ENCODE data around the gene PACSIN1. TPM values are rescaled to one million over a fixed set of nuclear protein-coding genes. Genes with fewer than 3 reads are reported as not detected.
A peak's percentile ranks its signal among the peaks of the same experiment; 100 is the strongest.

Gene PACSIN1
- total RNA-seq, 1 donor from 2014 or later: not detected

DNA sequence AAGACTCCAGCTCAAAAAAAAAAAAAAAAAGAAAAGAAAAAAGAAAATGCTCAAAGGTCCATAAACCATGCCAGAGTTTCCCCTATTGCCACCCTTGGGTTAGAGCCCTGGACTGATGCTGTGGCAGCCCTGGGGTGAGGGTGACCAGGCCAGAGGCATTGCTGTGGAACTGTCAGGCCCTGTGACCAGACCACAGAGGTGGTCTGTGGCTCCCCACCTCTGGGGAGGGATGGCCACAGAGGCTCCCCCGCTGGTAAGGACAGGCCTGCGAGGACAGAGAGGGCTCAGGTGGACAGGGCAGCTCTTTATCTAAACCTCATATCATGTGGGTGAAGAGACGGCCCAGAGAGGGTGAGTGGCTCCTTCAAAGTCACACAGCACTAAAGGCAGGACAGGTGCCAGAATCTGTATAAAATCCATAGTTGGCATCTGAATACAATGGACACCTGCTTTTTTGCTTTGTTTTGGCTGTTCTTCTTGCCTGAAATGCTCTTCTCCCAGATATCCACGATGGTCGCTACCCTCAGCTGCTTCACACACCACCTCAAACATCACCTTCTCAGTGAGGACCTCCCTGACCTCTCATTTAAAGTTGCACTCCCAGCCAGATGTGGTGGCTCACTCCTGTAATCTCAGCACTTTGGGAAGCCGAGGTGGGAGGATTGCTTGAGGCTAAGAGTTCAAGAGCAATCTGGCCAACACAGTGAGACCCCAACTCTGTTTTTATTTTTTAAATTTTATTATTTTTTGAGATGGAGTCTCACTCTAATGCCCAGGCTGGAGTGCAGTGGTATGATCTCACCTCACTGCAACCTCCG is 112.8 kb downstream of the PACSIN1 start:
- no peak for DNase-seq (ENCODE audit: low spot score)

DNA sequence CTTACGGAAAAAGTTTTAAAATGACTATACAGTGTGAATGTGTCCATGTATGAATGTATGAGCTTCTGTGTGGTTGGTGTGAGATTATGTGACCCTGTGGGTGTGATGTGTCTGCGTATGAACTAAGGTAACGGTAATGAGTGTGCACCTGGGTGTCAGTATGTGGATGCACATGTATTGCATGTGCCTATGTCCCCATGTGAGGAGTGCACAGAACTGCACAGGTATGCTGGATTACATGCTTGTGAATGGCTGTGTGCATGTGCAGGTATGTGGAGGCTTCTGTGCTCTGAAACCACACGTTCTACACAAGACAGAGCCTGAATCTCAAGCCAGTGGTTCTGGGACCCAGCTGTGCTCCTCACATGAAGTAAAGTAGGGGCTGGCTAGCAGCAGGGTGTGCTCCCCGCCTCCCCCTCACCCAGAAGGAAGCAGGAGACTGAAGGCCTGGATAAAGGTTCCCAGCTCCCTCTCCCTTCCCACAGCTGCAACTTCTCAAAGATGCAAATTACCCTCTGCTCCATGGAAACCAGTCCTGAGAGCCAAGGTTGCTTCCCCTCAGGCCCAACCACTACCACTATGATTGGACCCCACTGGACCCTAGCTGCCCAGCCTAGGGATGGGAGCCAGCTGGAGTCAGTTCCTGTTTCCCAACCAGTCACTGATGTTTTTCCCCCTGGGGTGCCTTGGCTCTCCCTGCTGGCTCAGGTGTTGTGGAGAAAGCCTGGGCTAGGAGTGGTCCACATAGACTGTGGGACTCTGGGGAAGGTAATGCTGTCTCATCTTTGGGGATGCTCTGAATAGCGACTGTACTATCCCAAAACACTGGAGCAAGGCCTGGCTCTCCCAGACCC is 115.1 kb downstream of the PACSIN1 start:
- peak; percentile 81 for DNase-seq (ENCODE audit: low spot score)

DNA sequence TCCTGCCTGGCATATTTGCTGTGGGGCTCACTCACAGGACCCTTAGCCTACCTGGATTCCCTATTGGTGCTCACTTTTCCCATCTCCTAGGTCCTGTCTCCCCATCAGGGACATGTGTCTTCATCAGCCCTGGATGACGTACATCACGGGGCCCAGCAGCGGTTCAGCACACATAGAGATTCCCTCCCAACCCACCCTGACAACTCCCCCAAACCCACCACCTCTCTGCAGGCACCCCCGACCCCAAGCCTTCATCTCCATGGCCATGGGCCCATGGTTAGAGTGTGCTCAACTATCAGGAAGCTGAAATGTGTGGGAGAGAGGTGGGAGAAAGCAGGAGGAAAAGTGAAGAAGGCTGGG is 115.7 kb downstream of the PACSIN1 start:
- DNase-seq (ENCODE audit: low spot score): peak; percentile 49

DNA sequence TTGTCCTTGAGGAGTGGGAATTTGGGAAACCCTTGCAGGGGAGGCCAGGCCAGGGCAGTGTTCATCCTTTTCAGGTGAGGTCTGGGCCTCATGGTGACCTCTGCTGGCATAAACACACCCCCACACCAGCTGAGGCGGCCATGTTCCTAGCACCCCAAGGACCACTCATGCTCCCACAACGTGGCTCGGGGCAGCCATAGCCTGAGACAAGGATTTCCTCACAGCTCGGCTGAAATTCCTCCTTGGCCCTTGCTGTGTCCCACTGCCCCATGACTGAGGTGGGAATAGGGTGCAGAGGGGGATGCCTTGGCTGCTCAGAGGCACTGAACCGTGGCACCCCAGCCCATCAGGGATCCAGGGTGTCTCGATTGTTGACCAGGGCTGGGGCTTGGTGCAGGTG is 117.6 kb downstream of the PACSIN1 start:
- DNase-seq (ENCODE audit: low spot score): peak; percentile 74

DNA sequence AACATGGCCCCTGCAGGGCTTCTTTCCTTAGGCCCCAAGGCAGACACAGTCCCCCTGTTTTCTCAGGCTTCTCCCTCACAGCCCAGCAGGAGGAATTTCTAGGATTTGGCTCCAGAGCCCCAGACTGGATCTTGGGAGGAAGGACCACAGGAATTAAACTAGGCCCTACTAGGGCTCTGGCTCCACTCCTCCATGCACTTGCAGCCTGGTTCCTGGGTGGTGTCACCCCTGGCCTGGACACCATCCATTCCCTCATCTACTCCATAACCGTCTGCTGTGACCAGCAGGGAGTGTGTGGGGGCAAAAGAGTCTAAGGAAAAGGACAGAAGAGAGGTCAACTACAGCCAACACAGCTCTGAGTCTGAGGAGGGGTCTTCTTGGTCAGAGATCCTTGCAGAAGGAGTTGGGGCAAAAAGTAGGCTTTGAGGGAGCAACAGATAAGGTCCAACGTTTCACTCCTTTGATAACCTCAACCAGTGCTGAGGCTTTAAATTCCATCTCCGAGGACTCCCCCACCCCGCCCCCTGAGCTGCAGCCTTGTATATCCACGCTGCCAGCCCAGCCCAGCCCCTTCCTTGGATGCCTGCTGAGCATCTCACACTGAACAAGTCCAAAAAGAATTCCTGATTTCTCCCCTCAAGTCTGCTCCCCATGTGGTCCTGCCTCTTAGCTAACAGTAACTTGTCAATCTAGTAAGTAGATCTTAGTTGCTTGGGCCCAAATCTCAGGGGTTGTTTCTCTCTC is 118.2 kb downstream of the PACSIN1 start:
- DNase-seq (ENCODE audit: low spot score): peak; percentile 81

DNA sequence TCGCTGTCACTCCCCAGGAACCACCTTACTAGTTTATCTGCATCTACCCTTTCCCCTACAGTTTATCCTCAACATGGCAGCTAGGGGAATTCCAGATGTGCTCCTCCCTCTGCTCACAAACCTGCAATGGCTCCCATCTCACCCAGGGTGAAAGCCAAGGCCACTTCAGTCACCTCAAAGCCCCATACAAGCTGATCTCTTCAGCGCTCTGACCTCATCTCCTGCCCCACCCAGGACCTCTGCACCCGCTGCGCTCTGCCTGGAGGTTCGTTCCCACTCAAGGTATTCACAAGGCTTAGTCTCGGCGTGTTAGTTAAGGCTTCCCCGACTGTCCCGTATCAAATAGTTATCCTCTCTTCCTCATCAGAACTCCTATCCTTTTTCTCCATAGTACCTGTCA is 118.8 kb downstream of the PACSIN1 start:
- DNase-seq (ENCODE audit: low spot score): peak; percentile 65

Other genes starting within 250 kb of the PACSIN1 start
- 32.3 TPM for gene HMGA1, start 229.2 kb upstream of the PACSIN1 start, total RNA-seq
- 16.3 TPM for gene SMIM29, start 217.1 kb upstream of the PACSIN1 start, total RNA-seq
- gene NUDT3, start 73.4 kb upstream of the PACSIN1 start, total RNA-seq: 32.4 TPM
- gene RPS10, start 40.0 kb upstream of the PACSIN1 start, total RNA-seq: 875 TPM
- gene SPDEF, start 90.3 kb downstream of the PACSIN1 start, total RNA-seq: 0.16 TPM
- gene ILRUN, start 230.7 kb downstream of the PACSIN1 start, total RNA-seq: 85.3 TPM

Data from mesenteric fat pad (tissue), 1 donor.